IMR-90 (cell line): Measurements from ENCODE around the gene ZNF560.

Source experiments
- CEBPB ChIP-seq: IDR thresholded peaks from 2 replicates; pipeline ENCODE4 v1.6.1; 2012; ENCODE audit warnings: low read depth, low read length, improper control_type of control experiment
- CHD1 ChIP-seq: IDR thresholded peaks from 2 replicates; pipeline ENCODE4 v1.6.1; 2012; ENCODE audit warnings: low read depth, low read length, improper control_type of control experiment
- CTCF ChIP-seq: conservative IDR thresholded peaks from 2 replicates; pipeline ENCODE4 v1.5.1; 2012; ENCODE audit warnings: mild to moderate bottlenecking, low read depth, low read length, improper control_type of control experiment
- MAFK ChIP-seq: IDR thresholded peaks from 2 replicates; pipeline ENCODE4 v1.6.1; 2012; ENCODE audit warnings: low read depth, low read length, improper control_type of control experiment
- MAZ ChIP-seq: IDR thresholded peaks from 2 replicates; pipeline ENCODE4 v1.6.1; 2012; ENCODE audit warnings: low read depth, mild to moderate bottlenecking, low read length, improper control_type of control experiment, moderate library complexity, borderline replicate concordance
- MXI1 ChIP-seq: IDR thresholded peaks from 2 replicates; pipeline ENCODE4 v1.6.1; 2012; ENCODE audit warnings: low read depth, mild to moderate bottlenecking, low read length, moderate library complexity, borderline replicate concordance
- NFE2L2 ChIP-seq: fragments of 150-350 bp; IDR thresholded peaks from 2 replicates; pipeline ENCODE4 v1.6.1; 2016; ENCODE audit warnings: low read depth, mild to moderate bottlenecking, low read length
- POLR2A ChIP-seq: IDR thresholded peaks from 2 replicates; pipeline ENCODE4 v1.6.1; 2012; ENCODE audit warnings: mild to moderate bottlenecking, low read depth, low read length
- RAD21 ChIP-seq: IDR thresholded peaks from 2 replicates; pipeline ENCODE4 v1.6.1; 2012; ENCODE audit warnings: low read length, improper control_type of control experiment
- RCOR1 ChIP-seq: IDR thresholded peaks from 2 replicates; pipeline ENCODE4 v1.6.1; 2012; ENCODE audit warnings: mild to moderate bottlenecking, low read length, improper control_type of control experiment; ENCODE audit not compliant: insufficient replicate concordance
- RFX5 ChIP-seq: IDR thresholded peaks from 2 replicates; pipeline ENCODE4 v1.8.0; 2012; ENCODE audit warnings: low read depth, mild to moderate bottlenecking, low read length, moderate library complexity
- SMC3 ChIP-seq: fragments of 150-350 bp; IDR thresholded peaks from 2 replicates; pipeline ENCODE4 v1.6.1; 2016; ENCODE audit warnings: low read depth, mild to moderate bottlenecking, antibody characterized with exemption, low read length, moderate library complexity

- TF ChIP-seq CTCF (no peak), SMC3 (no peak), MAFK (no peak), RCOR1 (no peak), POLR2A (no peak), CEBPB (no peak), MAZ (no peak), CHD1 (no peak), MXI1 (no peak), RAD21 (no peak), NFE2L2 (no peak), RFX5 (no peak)
These were observed 53.4 kb downstream of the ZNF560 start for GRCh38 chr19:9445037-9445436.
